Ascending aorta (tissue), 2 donors: Measurements from ENCODE around the gene NDE1. TPM values are rescaled to one million over a fixed set of nuclear protein-coding genes. Genes with fewer than 3 reads are reported as not detected.
"Not testable (repeated sequence)": the region's sequence is repeated elsewhere in the genome, so short reads cannot be mapped to it uniquely, and the experiment has no call there.

Source experiments
- DNase-seq, 2 donors: peaks; one replicate each; pipeline ENCODE4 v3.0.0-alpha.2; 2019; ENCODE audit warnings: low spot score in 2 of 2
- H3K27ac ChIP-seq, 2 donors: fragments of 200-600 bp; sonication (generic); one replicate each; pipeline ENCODE4 v1.5.1; 2016 to 2017; ENCODE audit warnings: mild to moderate bottlenecking in 1 of 2
- H3K27me3 ChIP-seq: fragments of 200-600 bp; sonication (generic); one replicate; pipeline ENCODE4 v1.5.1; 2017
- H3K36me3 ChIP-seq, 2 donors: fragments of 200-600 bp; sonication (generic); one replicate each; pipeline ENCODE4 v1.5.1; 2016
- H3K4me1 ChIP-seq, 2 donors: fragments of 200-600 bp; sonication (generic); one replicate each; pipeline ENCODE4 v1.5.1; 2016 to 2017; ENCODE audit warnings: mild to moderate bottlenecking in 1 of 2
- H3K4me3 ChIP-seq, 2 donors: fragments of 200-600 bp; sonication (generic); one replicate each; pipeline ENCODE4 v1.5.1; 2016 to 2017; ENCODE audit warnings: mild to moderate bottlenecking in 1 of 2
- H3K9me3 ChIP-seq, 2 donors: fragments of 200-600 bp; sonication (generic); one replicate each; pipeline ENCODE4 v1.5.1; 2016
- intact Hi-C: fragments of 100-400 bp; cut with DNase I; formaldehyde crosslinking; loops from one replicate; pipeline ENCODE4 v1.15.1; 2023
- total RNA-seq: library from RNA; depleted of rRNA; stranded (reverse); fragments of >200 nt; gene quantifications from one replicate; pipeline ENCODE4 v1.1.0, GENCODE V29; 2016
- TF ChIP-seq, protein P1 (sequence below), 3 experiments: fragments of 200-600 bp in 2 of 3; fragments of 450-650 bp in 1 of 3; sonication (generic) in 2 of 3; IDR thresholded peaks; one replicate each; pipeline ENCODE4 v1.5.1; 2016 to 2019; ENCODE audit warnings: antibody characterized with exemption in 3 of 3, mild to moderate bottlenecking in 1 of 3, moderate library complexity in 1 of 3

Gene NDE1
- total RNA-seq, 1 donor from 2014 or later: 21.9 TPM

DNA sequence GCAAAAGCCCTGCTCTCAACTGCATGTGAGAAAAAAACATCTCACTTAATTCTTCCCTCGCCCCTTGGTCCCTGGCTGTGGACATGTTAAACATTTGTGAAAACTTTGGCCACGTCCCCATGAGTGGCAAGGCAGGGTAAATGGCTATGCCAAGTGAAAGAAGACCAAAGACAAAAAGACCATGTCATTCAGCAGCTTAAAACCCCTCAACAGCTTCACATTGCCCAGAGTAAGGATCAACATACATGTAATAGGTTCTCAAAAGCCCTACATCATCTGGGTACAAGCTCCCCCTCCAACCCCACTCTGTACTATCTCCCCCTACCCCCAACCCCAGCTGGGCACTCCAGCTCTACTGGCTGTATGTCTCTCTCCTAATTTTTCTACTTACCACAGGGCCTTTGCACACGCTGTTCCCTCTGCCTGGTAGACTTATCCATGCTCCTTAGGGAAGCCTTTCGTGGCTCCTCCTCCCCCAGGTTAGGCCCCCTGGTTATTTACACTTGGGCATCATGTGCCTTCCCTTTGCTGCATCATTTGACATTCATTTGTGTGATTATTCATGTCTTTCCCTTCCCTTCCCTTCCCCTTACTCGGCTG lies 75.7 kb downstream of the NDE1 start:
- no peak for DNase-seq
- Histone ChIP-seq H3K4me1 (no peaks in the 10 kb centered on the region), H3K4me3 (no peak overlapping the region), H3K27me3 (no peaks in the 10 kb centered on the region), H3K27ac (peak overlapping the region in 1 of 2 donors; percentile 23), H3K36me3 (peaks cover 98 to 100% of the 10 kb centered on the region in 2 donors), H3K9me3 (no peaks in the 10 kb centered on the region)
- TF ChIP-seq, protein P1, sequence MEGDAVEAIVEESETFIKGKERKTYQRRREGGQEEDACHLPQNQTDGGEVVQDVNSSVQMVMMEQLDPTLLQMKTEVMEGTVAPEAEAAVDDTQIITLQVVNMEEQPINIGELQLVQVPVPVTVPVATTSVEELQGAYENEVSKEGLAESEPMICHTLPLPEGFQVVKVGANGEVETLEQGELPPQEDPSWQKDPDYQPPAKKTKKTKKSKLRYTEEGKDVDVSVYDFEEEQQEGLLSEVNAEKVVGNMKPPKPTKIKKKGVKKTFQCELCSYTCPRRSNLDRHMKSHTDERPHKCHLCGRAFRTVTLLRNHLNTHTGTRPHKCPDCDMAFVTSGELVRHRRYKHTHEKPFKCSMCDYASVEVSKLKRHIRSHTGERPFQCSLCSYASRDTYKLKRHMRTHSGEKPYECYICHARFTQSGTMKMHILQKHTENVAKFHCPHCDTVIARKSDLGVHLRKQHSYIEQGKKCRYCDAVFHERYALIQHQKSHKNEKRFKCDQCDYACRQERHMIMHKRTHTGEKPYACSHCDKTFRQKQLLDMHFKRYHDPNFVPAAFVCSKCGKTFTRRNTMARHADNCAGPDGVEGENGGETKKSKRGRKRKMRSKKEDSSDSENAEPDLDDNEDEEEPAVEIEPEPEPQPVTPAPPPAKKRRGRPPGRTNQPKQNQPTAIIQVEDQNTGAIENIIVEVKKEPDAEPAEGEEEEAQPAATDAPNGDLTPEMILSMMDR (IDR thresholded peaks at IDR 0.05): no peak
- intact Hi-C loops: no loop called here

DNA sequence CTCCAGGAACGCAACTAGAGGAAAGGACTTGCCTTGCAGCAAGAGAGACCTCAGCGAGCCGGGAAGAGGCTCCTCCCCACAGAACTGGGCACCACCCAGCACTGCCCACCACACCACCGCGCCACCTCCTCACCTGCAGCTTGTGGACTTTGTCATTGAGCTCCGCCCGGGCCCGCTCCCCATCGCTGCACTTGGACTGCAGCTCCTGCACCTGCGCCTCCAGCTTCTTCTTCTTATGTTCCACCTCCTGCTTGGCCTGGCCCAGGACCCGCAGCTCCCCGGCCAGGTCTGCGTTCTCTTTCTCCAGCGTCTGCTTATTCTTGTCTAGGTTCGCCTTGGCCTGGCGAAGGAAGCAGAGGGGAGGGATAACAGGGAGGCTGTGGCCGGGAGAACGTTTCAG lies 76.7 kb downstream of the NDE1 start:
- Histone ChIP-seq H3K27me3 (no peaks in the 10 kb centered on the region), H3K9me3 (no peaks in the 10 kb centered on the region), H3K4me3 (no peak overlapping the region), H3K36me3 (peaks cover 97 to 100% of the 10 kb centered on the region in 2 donors), H3K4me1 (no peaks in the 10 kb centered on the region), H3K27ac (peak overlapping the region in 1 of 2 donors; percentile 21)
- DNase-seq: no peak
- TF ChIP-seq, protein P1 (IDR thresholded peaks at IDR 0.05): no peak
- intact Hi-C loops: no loop called here

DNA sequence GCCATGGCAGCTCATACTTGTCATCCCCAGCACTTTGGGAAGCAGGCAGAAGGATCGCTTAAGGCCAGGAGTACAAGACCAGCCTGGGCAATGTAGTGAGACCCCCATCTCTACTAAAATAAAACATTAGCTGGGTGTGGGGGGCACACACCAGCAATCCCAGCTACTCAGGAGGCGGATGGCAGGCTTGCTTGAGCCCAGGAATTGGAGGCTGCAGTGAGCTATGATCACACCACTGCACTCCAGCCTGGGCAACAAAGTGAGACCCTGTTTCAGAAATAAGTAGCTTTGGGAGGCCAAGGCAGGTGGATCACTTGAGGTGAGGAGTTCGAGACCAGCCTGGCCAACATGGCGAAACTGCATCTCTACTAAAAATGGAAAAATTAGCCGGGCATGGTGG lies 77.7 kb downstream of the NDE1 start:
- Histone ChIP-seq H3K36me3 (peaks cover 97 to 100% of the 10 kb centered on the region in 2 donors), H3K27ac (peak overlapping the region; percentile 1 to 21)
- H3K27me3 ChIP-seq, H3K9me3 ChIP-seq, H3K4me3 ChIP-seq, DNase-seq, intact Hi-C loops, H3K4me1 ChIP-seq: not testable (repeated sequence)

- intact Hi-C loops: no loop called here
- Histone ChIP-seq H3K4me1 (no peaks in the 10 kb centered on the region), H3K4me3 (no peak overlapping the region), H3K27me3 (no peaks in the 10 kb centered on the region), H3K27ac (no peak overlapping the region), H3K9me3 (no peaks in the 10 kb centered on the region), H3K36me3 (peaks cover 99 to 100% of the 10 kb centered on the region in 2 donors)
- TF ChIP-seq, protein P1 (IDR thresholded peaks at IDR 0.05): no peak
- DNase-seq: no peak
Measured at GRCh38 chr16:15729152-15729551, 79.1 kb downstream of the NDE1 start.

DNA sequence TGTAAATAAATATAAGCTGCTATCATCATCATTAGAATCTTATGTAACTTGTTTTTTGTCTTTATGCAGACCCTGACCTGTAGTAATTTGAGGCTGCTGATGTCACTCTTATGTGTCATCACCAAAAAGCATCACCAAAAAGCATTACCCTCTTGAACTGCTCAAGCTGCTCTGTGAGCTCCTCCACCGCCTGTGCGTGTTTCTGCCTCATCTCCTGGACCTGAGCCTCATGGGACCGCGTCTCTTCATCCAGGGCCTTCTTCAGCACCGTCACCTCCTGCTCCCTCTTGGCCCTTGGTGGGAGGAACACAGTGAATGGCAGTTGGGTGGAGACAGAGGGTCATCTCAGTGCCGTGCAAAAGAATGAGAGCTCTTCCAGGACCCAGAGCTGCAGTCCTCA lies 82.4 kb downstream of the NDE1 start:
- Histone ChIP-seq H3K4me1 (no peaks in the 10 kb centered on the region), H3K4me3 (no peak overlapping the region), H3K27me3 (no peaks in the 10 kb centered on the region), H3K27ac (no peak overlapping the region), H3K36me3 (peaks cover 99 to 100% of the 10 kb centered on the region in 2 donors), H3K9me3 (no peaks in the 10 kb centered on the region)
- intact Hi-C loops: no loop called here
- no peak for DNase-seq
- TF ChIP-seq, protein P1 (IDR thresholded peaks at IDR 0.05): no peak

GRCh38 chr16:15735610-15736009 lies 85.6 kb downstream of the NDE1 start:
- intact Hi-C loops: no loop called here
- Histone ChIP-seq H3K9me3 (no peaks in the 10 kb centered on the region), H3K27me3 (no peaks in the 10 kb centered on the region), H3K27ac (no peak overlapping the region), H3K4me3 (no peak overlapping the region), H3K36me3 (peaks cover 99 to 100% of the 10 kb centered on the region in 2 donors), H3K4me1 (no peaks in the 10 kb centered on the region)
- no peak for DNase-seq
- TF ChIP-seq, protein P1 (IDR thresholded peaks at IDR 0.05): no peak
